SJSA1 (cell line): ENCODE results near the gene NPY. TPM values are rescaled to one million over a fixed set of nuclear protein-coding genes. Genes with fewer than 3 reads are reported as not detected.
"Not testable (repeated sequence)": the region's sequence is repeated elsewhere in the genome, so short reads cannot be mapped to it uniquely, and the experiment has no call there.

Experiments
- DNase-seq, 2 experiments: peaks; one replicate each; pipeline ENCODE4 v3.0.0-alpha.2; 2015 to 2020; ENCODE audit warnings: low spot score in 2 of 2, low read depth in 1 of 2
- H3K27ac ChIP-seq: fragments of 250-450 bp; sonication (Bioruptor Pico); 2 replicates; pipeline ENCODE4 v1.5.1; 2020; ENCODE audit warnings: mild to moderate bottlenecking, moderate library complexity
- H3K27me3 ChIP-seq: fragments of 250-450 bp; sonication (Bioruptor Pico); replicated peaks from 2 replicates; pipeline ENCODE4 v1.5.1; 2020; ENCODE audit warnings: mild to moderate bottlenecking, moderate library complexity
- H3K36me3 ChIP-seq: fragments of 250-450 bp; sonication (Bioruptor Pico); 2 replicates; pipeline ENCODE4 v1.5.1; 2020; ENCODE audit warnings: mild to moderate bottlenecking
- H3K4me1 ChIP-seq: fragments of 250-450 bp; sonication (Bioruptor Pico); replicated peaks from 2 replicates; pipeline ENCODE4 v1.6.1; 2021; ENCODE audit warnings: mild to moderate bottlenecking
- H3K4me3 ChIP-seq: fragments of 250-450 bp; sonication (Bioruptor Pico); 2 replicates; pipeline ENCODE4 v1.5.1; 2020; ENCODE audit warnings: mild to moderate bottlenecking
- H3K9me3 ChIP-seq: fragments of 250-450 bp; sonication (Bioruptor Pico); replicated peaks from 2 replicates; pipeline ENCODE4 v1.5.1; 2020; ENCODE audit warnings: mild to moderate bottlenecking
- total RNA-seq: library from RNA; depleted of rRNA; stranded (reverse); fragments of >200 nt; shearing (Covaris generic); gene quantifications from 2 replicates; pipeline ENCODE4 v1.2.3, GENCODE V29; 2014; rRNA removed

Gene NPY
- total RNA-seq = not detected in 2 replicates

GRCh38 chr7:24283897-24284698 lies at the start of gene NPY:
NPY (plus strand) TSS chr7:24284190; CDS start chr7:24285241, 1,051 bp downstream.
- no peak for DNase-seq
- Histone ChIP-seq H3K4me1 (0 out of 2 replicates have a peak, but pooled peaks cover 4% of the 10 kb centered on the region), H3K9me3 (no peaks in the 10 kb centered on the region), H3K36me3 (no peaks in the 10 kb centered on the region), H3K4me3 (no peak within 1 kb of the TSS), H3K27ac (no peak within 1 kb of the TSS), H3K27me3 (peaks cover 66% of the 10 kb centered on the region)

DNA sequence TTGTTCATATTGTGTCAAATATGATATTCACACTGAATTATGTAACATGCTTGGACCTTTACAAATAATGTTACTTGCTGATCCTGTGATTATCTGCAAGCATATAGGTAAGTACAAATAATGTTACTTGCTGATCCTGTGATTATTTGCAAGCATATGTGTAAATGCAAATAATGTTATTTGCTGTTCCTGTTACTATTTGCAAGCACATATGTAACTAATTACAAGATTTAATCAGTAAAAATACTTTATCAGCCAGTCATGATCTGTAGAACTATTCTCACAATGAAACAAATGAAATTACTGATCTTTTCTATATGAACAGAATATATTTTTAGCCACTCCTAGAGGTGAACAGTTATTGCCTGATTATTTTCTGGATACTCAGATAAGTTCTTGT lies 44.7 kb upstream of the NPY start:
- no peaks in the 10 kb centered on the region for H3K36me3 ChIP-seq
- no peak overlapping the region for H3K4me3 ChIP-seq
- DNase-seq = no peak
- H3K9me3 ChIP-seq = no peaks in the 10 kb centered on the region
- H3K27ac ChIP-seq = no peak overlapping the region
- H3K27me3 ChIP-seq = no peaks in the 10 kb centered on the region
- no peaks in the 10 kb centered on the region; the same call in 1 of the 2 replicates for H3K4me1 ChIP-seq

DNA sequence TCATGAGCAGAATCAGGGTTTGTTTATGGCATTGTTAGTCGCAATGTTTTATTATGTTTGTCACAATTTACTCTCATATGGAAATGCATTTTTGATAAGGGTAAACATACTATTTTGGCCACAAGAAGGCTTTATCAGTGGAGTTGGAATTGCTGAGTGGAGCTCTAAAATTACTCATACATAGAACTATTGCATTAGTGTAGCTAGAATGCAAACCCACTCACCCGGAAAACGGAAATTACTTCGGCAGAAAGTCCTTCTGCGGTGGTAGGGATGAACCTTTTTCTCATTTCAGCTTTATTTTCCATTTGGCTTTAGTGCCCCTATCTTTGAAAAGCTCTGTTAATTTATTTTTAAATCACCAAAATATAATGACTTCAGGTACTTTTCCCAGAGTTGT lies 42.8 kb upstream of the NPY start:
- no peaks in the 10 kb centered on the region for H3K36me3 ChIP-seq
- no peak for DNase-seq

GRCh38 chr7:24244554-24244953 lies 39.4 kb upstream of the NPY start:
- Histone ChIP-seq H3K9me3 (no peaks in the 10 kb centered on the region), H3K4me3 (no peak overlapping the region), H3K27ac (no peak overlapping the region), H3K4me1 (no peaks in the 10 kb centered on the region; the same call in 1 of the 2 replicates), H3K27me3 (no peaks in the 10 kb centered on the region), H3K36me3 (no peaks in the 10 kb centered on the region)
- DNase-seq = no peak

More for the DNA sequence above, 42.8 kb upstream of the NPY start:
- Histone ChIP-seq H3K27me3 (no peaks in the 10 kb centered on the region), H3K9me3 (no peaks in the 10 kb centered on the region), H3K27ac (no peak overlapping the region), H3K4me1 (no peaks in the 10 kb centered on the region; the same call in 1 of the 2 replicates), H3K4me3 (no peak overlapping the region)

- Histone ChIP-seq H3K36me3 (no peaks in the 10 kb centered on the region), H3K4me1 (no peaks in the 10 kb centered on the region; the same call in 1 of the 2 replicates), H3K27ac (no peak overlapping the region), H3K9me3 (0 out of 2 replicates have a peak, but pooled peaks cover 2% of the 10 kb centered on the region), H3K27me3 (no peaks in the 10 kb centered on the region), H3K4me3 (no peak overlapping the region)
- DNase-seq = no peak
These were observed 38.6 kb upstream of the NPY start for GRCh38 chr7:24245362-24245761.

DNA sequence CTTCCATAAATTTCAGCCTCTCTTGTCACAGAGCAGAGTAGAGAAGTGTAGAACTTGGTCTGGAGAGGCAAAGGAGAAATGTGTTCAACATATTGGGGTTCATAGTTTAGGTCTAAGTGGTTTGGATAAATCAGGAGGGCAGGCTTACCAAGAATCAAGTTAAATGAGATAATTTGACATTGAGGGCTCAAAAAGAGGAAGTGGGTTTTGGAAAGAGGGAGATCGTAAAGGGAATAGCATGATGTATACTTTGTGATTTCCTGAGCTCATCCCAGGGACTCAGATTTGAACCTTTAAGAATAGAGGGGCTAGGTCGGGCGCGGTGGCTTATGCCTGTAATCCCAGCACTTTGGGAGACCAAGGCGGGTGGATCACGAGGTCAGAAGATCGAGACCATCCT lies 34.7 kb upstream of the NPY start:
- Histone ChIP-seq H3K27ac (no peak overlapping the region), H3K9me3 (0 out of 2 replicates have a peak, but pooled peaks cover 3% of the 10 kb centered on the region), H3K27me3 (no peaks in the 10 kb centered on the region), H3K36me3 (no peaks in the 10 kb centered on the region), H3K4me1 (no peaks in the 10 kb centered on the region), H3K4me3 (no peak overlapping the region)
- DNase-seq = no peak

DNA sequence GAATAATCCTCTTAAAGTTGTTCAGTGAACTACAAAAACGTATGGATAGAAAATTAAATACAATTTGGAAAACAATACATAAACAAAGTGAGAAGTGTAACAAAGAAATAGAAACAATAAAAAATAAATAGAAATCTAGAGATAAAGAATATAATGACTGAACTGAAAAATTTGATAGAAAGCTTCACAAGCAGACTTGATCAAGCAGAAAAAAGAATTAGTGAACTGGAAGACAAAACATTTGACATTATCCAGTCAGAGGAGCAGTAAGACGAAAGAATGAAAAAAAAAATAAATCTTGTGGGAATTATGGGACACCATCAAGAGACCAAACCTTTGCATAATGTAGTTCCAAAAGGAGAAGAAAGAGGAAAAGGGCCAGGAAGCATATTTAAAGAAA lies 32.4 kb upstream of the NPY start:
- H3K4me3 ChIP-seq = no peak overlapping the region
- H3K4me1 ChIP-seq = peaks cover 15% of the 10 kb centered on the region
- DNase-seq = no peak
- H3K27me3 ChIP-seq = no peaks in the 10 kb centered on the region
- 0 out of 2 replicates have a peak, but pooled peaks cover 3% of the 10 kb centered on the region for H3K9me3 ChIP-seq
- no peaks in the 10 kb centered on the region for H3K36me3 ChIP-seq
- no peak overlapping the region for H3K27ac ChIP-seq

DNA sequence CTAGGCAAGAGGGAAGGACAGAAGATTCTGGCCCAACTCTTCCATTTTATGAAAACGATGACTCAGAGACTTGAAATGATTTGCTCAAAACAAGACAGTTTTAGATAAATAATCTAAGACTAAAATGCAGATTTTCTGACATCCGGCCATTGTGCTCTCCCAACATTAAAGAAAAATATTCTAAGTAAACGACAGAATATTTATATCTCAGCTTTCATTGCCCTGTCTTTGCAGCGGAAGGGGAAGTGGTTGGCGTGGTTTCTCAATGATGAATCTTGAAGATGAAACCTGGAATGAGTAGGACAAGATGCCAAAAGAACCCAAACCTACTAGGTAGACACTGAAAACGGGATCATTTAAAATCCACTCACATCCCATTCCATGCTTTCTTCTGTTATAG lies 28.9 kb upstream of the NPY start:
- 0 out of 2 replicates have a peak, but pooled peaks cover 3% of the 10 kb centered on the region for H3K9me3 ChIP-seq
- no peaks in the 10 kb centered on the region for H3K27me3 ChIP-seq
- H3K36me3 ChIP-seq = no peaks in the 10 kb centered on the region
- H3K4me1 ChIP-seq = peaks cover 15% of the 10 kb centered on the region
- H3K27ac ChIP-seq = peak overlapping the region; percentile 56
- H3K4me3 ChIP-seq = no peak overlapping the region
- peak in 1 of 2 experiments; percentile 37 for DNase-seq

GRCh38 chr7:24258324-24258723 lies 25.7 kb upstream of the NPY start:
- not testable (repeated sequence) for H3K27me3 ChIP-seq, H3K36me3 ChIP-seq, H3K27ac ChIP-seq, DNase-seq, H3K4me3 ChIP-seq, H3K9me3 ChIP-seq
- peaks cover 15% of the 10 kb centered on the region for H3K4me1 ChIP-seq

- H3K4me3 ChIP-seq = no peak overlapping the region
- DNase-seq = no peak
- H3K9me3 ChIP-seq = no peaks in the 10 kb centered on the region
- no peaks in the 10 kb centered on the region for H3K27me3 ChIP-seq
- H3K4me1 ChIP-seq = no peaks in the 10 kb centered on the region
- no peak overlapping the region for H3K27ac ChIP-seq
- H3K36me3 ChIP-seq = no peaks in the 10 kb centered on the region
These were observed 12.1 kb upstream of the NPY start for GRCh38 chr7:24271938-24272337.

DNA sequence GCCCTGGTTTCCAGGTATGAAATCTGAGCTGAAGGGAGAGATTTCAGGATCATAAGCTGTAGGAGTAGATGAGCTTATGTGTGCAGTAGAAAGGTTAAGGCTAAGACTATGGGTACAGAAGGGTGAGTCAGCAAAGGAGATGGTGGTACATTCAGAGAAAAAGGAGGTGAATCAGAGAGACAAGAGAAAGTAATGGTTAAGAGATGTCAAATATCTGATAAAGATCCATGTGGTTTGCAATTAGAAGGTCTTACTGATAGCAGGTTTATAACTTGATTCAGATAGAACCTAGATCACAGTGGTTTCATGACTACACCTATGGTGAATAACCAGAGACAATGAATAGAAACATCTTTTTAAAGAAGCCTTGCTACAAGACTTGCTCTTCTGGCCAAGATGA lies 4.5 kb upstream of the NPY start:
- Histone ChIP-seq H3K27ac (no peak overlapping the region), H3K27me3 (peaks cover 29% of the 10 kb centered on the region), H3K9me3 (no peaks in the 10 kb centered on the region), H3K4me1 (0 out of 2 replicates have a peak, but pooled peaks cover 4% of the 10 kb centered on the region), H3K36me3 (no peaks in the 10 kb centered on the region), H3K4me3 (no peak overlapping the region)
- DNase-seq = no peak

DNA sequence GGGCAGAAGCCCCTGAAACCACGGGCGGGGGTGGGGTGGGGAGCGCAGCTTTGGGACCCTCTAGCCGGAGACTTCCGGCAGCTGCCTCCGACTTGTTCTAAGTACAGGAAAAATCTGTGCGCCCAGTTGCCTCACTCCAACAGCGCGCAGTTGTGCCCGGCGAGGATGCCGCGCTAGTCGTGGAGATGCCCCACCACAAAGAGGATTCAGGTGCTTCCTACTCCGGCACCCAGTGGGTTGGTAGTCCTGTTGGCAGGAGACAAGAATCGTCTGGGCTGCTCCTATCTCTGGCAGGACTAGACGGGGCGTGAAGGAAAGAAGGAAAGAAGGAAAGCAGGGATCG lies 465 bp upstream of the NPY start:
- Histone ChIP-seq H3K27me3 (peaks cover 62% of the 10 kb centered on the region), H3K9me3 (no peaks in the 10 kb centered on the region), H3K36me3 (no peaks in the 10 kb centered on the region), H3K27ac (no peak overlapping the region), H3K4me3 (no peak overlapping the region), H3K4me1 (0 out of 2 replicates have a peak, but pooled peaks cover 4% of the 10 kb centered on the region)
- DNase-seq = no peak

DNA sequence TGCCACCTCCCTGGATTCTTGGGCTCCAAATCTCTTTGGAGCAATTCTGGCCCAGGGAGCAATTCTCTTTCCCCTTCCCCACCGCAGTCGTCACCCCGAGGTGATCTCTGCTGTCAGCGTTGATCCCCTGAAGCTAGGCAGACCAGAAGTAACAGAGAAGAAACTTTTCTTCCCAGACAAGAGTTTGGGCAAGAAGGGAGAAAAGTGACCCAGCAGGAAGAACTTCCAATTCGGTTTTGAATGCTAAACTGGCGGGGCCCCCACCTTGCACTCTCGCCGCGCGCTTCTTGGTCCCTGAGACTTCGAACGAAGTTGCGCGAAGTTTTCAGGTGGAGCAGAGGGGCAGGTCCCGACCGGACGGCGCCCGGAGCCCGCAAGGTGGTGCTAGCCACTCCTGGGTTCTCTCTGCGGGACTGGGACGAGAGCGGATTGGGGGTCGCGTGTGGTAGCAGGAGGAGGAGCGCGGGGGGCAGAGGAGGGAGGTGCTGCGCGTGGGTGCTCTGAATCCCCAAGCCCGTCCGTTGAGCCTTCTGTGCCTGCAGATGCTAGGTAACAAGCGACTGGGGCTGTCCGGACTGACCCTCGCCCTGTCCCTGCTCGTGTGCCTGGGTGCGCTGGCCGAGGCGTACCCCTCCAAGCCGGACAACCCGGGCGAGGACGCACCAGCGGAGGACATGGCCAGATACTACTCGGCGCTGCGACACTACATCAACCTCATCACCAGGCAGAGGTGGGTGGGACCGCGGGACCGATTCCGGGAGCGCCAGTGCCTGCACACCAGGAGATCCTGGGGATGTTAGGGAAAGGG lies 913 bp downstream of the NPY start:
- Histone ChIP-seq H3K4me1 (0 out of 2 replicates have a peak, but pooled peaks cover 4% of the 10 kb centered on the region), H3K4me3 (no peak overlapping the region), H3K9me3 (no peaks in the 10 kb centered on the region), H3K27me3 (peaks cover 70% of the 10 kb centered on the region), H3K27ac (no peak overlapping the region), H3K36me3 (no peaks in the 10 kb centered on the region)
- DNase-seq = no peak
